Caco-2 (cell line): Measurements from ENCODE around the gene ADAMTS10. TPM values are rescaled to one million over a fixed set of nuclear protein-coding genes. Genes with fewer than 3 reads are reported as not detected.

Experiments
- BruUV-seq: library from RNA; stranded (reverse); fragments of 400-500 nt; replicated peaks from 2 replicates; lab custom pipeline; 2021; lab: Mats Ljungman, UMichigan
- CTCF ChIA-PET: fragments of 300-600 bp; sonication (Branson Sonifier 250); formaldehyde crosslinking; loops from one replicate; lab custom pipeline; 2022; ENCODE audit warnings: antibody characterized with exemption; lab: Charles Lee
- POLR2A ChIA-PET: fragments of 300-600 bp; sonication (Branson Sonifier 250); formaldehyde crosslinking; loops from one replicate; lab custom pipeline; 2022; ENCODE audit warnings: antibody characterized with exemption; lab: Charles Lee
- DNase-seq, 2 experiments: peaks; one replicate each; pipeline versions ENCODE4 v3.0.0 to v3.0.0-alpha.2; 2020 to 2022
- H3K27me3 ChIP-seq: replicated peaks from 2 replicates; pipeline ENCODE4 v1.6.0; 2011; ENCODE audit warnings: low read length; ENCODE audit not compliant: control insufficient read depth, insufficient read depth
- H3K36me3 ChIP-seq: 2 replicates; pipeline ENCODE4 v1.5.1; 2011; ENCODE audit warnings: low read length; ENCODE audit not compliant: control insufficient read depth, insufficient read depth
- H3K4me1 ChIP-seq: fragments of 250-450 bp; sonication (Bioruptor Pico); 2 replicates; pipeline ENCODE4 v1.5.1; 2020; ENCODE audit warnings: mild to moderate bottlenecking
- H3K4me3 ChIP-seq: 2 replicates; pipeline ENCODE4 v1.5.1; 2011; ENCODE audit warnings: low read depth, mild to moderate bottlenecking, control low read depth, low read length
- H3K9me3 ChIP-seq: fragments of 250-450 bp; sonication (Bioruptor Pico); 2 replicates; pipeline ENCODE4 v1.5.1; 2020; ENCODE audit warnings: mild to moderate bottlenecking, moderate library complexity
- H3K27ac Mint-ChIP-seq: one replicate; pipeline ENCODE4 v1.8.0; 2022; ENCODE audit warnings: mixed read lengths; ENCODE audit not compliant: unreplicated experiment
- H3K27me3 Mint-ChIP-seq: one replicate; pipeline ENCODE4 v1.8.0; 2022; ENCODE audit warnings: mixed read lengths; ENCODE audit not compliant: insufficient read depth, unreplicated experiment
- H3K36me3 Mint-ChIP-seq: one replicate; pipeline ENCODE4 v1.8.0; 2022; ENCODE audit warnings: mild to moderate bottlenecking, mixed read lengths; ENCODE audit not compliant: insufficient read depth, unreplicated experiment
- H3K4me1 Mint-ChIP-seq: one replicate; pipeline ENCODE4 v1.8.0; 2022; ENCODE audit warnings: low read depth, mixed read lengths; ENCODE audit not compliant: unreplicated experiment
- H3K4me3 Mint-ChIP-seq: one replicate; pipeline ENCODE4 v1.8.0; 2022; ENCODE audit warnings: mild to moderate bottlenecking, moderate library complexity, mixed read lengths; ENCODE audit not compliant: unreplicated experiment
- H3K9me3 Mint-ChIP-seq: one replicate; pipeline ENCODE4 v1.8.0; 2022; ENCODE audit warnings: mixed read lengths; ENCODE audit not compliant: unreplicated experiment
- CTCF ChIP-seq, 2 experiments: fragments of 200-600 bp in 1 of 2; IDR thresholded peaks; 1 replicate in 1 of 2; 2 replicates in 1 of 2; pipeline versions ENCODE4 v1.5.1 to v1.8.0; 2011 to 2022; ENCODE audit warnings: antibody characterized with exemption in 1 of 2, control low read depth in 1 of 2, inconsistent platforms in 1 of 2, low read depth in 1 of 2, low read length in 1 of 2, mild to moderate bottlenecking in 1 of 2, moderate library complexity in 1 of 2; ENCODE audit not compliant: insufficient read depth in 1 of 2, severe bottlenecking in 1 of 2, unreplicated experiment in 1 of 2
- intact Hi-C: fragments of 100-400 bp; cut with micrococcal nuclease; formaldehyde crosslinking; loops from one replicate; pipeline ENCODE4 v1.10.0; 2022; ENCODE audit not compliant: unreplicated experiment
- total RNA-seq: library from RNA; stranded (reverse); gene quantifications from 2 replicates; pipeline ENCODE4 v1.2.3, GENCODE V29; 2022

The ADAMTS10 gene
- total RNA-seq, 1 experiment from 2014 or later: 0.77 TPM

- POLR2A ChIA-PET: no interaction called here
Measured at GRCh38 chr19:8595651-8596050, 14.9 kb downstream of the ADAMTS10 start.

DNA sequence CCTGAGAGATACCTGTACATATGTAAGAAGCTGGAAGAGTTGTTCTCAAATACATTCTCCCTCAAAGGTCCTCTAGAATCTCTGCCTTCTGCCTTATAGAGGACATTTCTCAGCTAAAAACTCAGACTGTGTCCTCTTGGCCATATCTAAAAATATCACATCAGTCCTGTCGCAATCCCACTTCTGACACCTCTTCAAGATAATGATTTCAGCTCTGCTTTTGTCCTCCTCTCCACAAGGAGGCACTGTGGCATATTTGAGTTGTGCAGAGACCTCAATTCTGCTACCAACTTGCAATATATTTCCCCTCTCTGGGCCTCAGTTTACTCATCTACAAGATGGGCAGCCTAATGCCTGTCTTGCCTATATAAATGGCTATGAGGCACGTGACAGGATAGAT lies 16.6 kb downstream of the ADAMTS10 start:
- no peak overlapping the region for H3K27ac Mint-ChIP-seq
- Histone ChIP-seq H3K36me3 (no peaks in the 10 kb centered on the region), H3K27me3 (no peaks in the 10 kb centered on the region), H3K4me3 (no peak overlapping the region), H3K9me3 (peaks cover 9% of the 10 kb centered on the region; the same call in 1 of the 2 replicates), H3K4me1 (no peaks in the 10 kb centered on the region)
- peaks cover 17% of the 10 kb centered on the region for H3K27me3 Mint-ChIP-seq
- H3K4me3 Mint-ChIP-seq: no peak overlapping the region
- no peaks in the 10 kb centered on the region for H3K36me3 Mint-ChIP-seq
- DNase-seq: no peak
- POLR2A ChIA-PET: no interaction called here
- H3K9me3 Mint-ChIP-seq: peaks cover 9% of the 10 kb centered on the region
- H3K4me1 Mint-ChIP-seq: peaks cover 7% of the 10 kb centered on the region
- CTCF ChIA-PET: no interaction called here
- intact Hi-C loops: no loop called here
- no TSS peak for BruUV-seq
- peak in 1 of 2 experiments; percentile 14 for TF ChIP-seq CTCF (IDR thresholded peaks at IDR 0.05; ENCODE audit: insufficient read depth in 1 of 2, low read depth in 1 of 2, low read length in 1 of 2, severe bottlenecking in 1 of 2, unreplicated experiment in 1 of 2)

More at GRCh38 chr19:8595651-8596050, 14.9 kb downstream of the ADAMTS10 start:
- DNase-seq: no peak
- Mint-ChIP-seq H3K27me3 (peaks cover 17% of the 10 kb centered on the region), H3K4me1 (peaks cover 7% of the 10 kb centered on the region), H3K27ac (no peak overlapping the region), H3K9me3 (peaks cover 9% of the 10 kb centered on the region), H3K36me3 (no peaks in the 10 kb centered on the region), H3K4me3 (no peak overlapping the region)
- peaks cover 9% of the 10 kb centered on the region; the same call in 1 of the 2 replicates for H3K9me3 ChIP-seq
- no peaks in the 10 kb centered on the region for H3K27me3 ChIP-seq
- no peak overlapping the region for H3K4me3 ChIP-seq
- H3K36me3 ChIP-seq: no peaks in the 10 kb centered on the region
- no peak for TF ChIP-seq CTCF (IDR thresholded peaks at IDR 0.05; ENCODE audit: insufficient read depth in 1 of 2, low read depth in 1 of 2, low read length in 1 of 2, severe bottlenecking in 1 of 2, unreplicated experiment in 1 of 2)
- intact Hi-C loops: no loop called here
- no peaks in the 10 kb centered on the region for H3K4me1 ChIP-seq
- no TSS peak for BruUV-seq
- CTCF ChIA-PET: interaction anchor here (0.7 kb wide), 1 partner anchor 14 kb away, joined by 3 read pairs; no protein-coding TSS in a partner anchor

- no peak for TF ChIP-seq CTCF (IDR thresholded peaks at IDR 0.05; ENCODE audit: insufficient read depth in 1 of 2, low read depth in 1 of 2, low read length in 1 of 2, severe bottlenecking in 1 of 2, unreplicated experiment in 1 of 2)
- Histone ChIP-seq H3K4me3 (no peak overlapping the region), H3K9me3 (peaks cover 9% of the 10 kb centered on the region; the same call in 1 of the 2 replicates), H3K36me3 (no peaks in the 10 kb centered on the region), H3K4me1 (no peaks in the 10 kb centered on the region), H3K27me3 (no peaks in the 10 kb centered on the region)
- ChIA-PET POLR2A (no interaction called here), CTCF (interaction anchor here (1.0 kb wide), 1 partner anchor 12 kb away, joined by 4 read pairs; no protein-coding TSS in a partner anchor)
- H3K4me3 Mint-ChIP-seq: no peak overlapping the region
- H3K27me3 Mint-ChIP-seq: peaks cover 19% of the 10 kb centered on the region
- no TSS peak for BruUV-seq
- H3K9me3 Mint-ChIP-seq: peaks cover 9% of the 10 kb centered on the region
- H3K36me3 Mint-ChIP-seq: no peaks in the 10 kb centered on the region
- H3K27ac Mint-ChIP-seq: no peak overlapping the region
- DNase-seq: peak; percentile 13 to 60
- H3K4me1 Mint-ChIP-seq: peaks cover 7% of the 10 kb centered on the region
- intact Hi-C loops: no loop called here
Measured at GRCh38 chr19:8592231-8593009, 18.1 kb downstream of the ADAMTS10 start.
